A673 (cell line): Measurements from ENCODE around the gene STX1A. TPM values are rescaled to one million over a fixed set of nuclear protein-coding genes. Genes with fewer than 3 reads are reported as not detected.
A peak's percentile ranks its signal among the peaks of the same experiment; 100 is the strongest.

Experiments used
- BruUV-seq: library from RNA; stranded (reverse); fragments of 400-500 nt; replicated peaks from 2 replicates; lab custom pipeline; 2021; lab: Mats Ljungman, UMichigan
- CTCF ChIA-PET: fragments of 300-600 bp; sonication (Branson Sonifier 250); formaldehyde crosslinking; loops from one replicate; lab custom pipeline; 2022; ENCODE audit warnings: antibody characterized with exemption; lab: Charles Lee
- POLR2A ChIA-PET: fragments of 300-600 bp; sonication (Branson Sonifier 250); formaldehyde crosslinking; loops from one replicate; lab custom pipeline; 2022; ENCODE audit warnings: antibody characterized with exemption; ENCODE audit not compliant: low non-redundant PET; lab: Charles Lee
- DNase-seq: peaks from one replicate; pipeline ENCODE4 v3.0.0-alpha.2; 2015; ENCODE audit warnings: low spot score
- H3K27ac ChIP-seq: fragments of 200-600 bp; sonication (generic); 2 replicates; pipeline ENCODE4 v1.5.1; 2016; ENCODE audit warnings: mixed run types, low read depth, mild to moderate bottlenecking, mixed read lengths, antibody characterized with exemption, low read length; ENCODE audit not compliant: poor library complexity, severe bottlenecking
- H3K27me3 ChIP-seq: fragments of 200-600 bp; sonication (generic); replicated peaks from 2 replicates; pipeline ENCODE4 v1.6.1; 2017; ENCODE audit warnings: mixed run types, low read depth, mild to moderate bottlenecking, mixed read lengths, antibody characterized with exemption, low read length; ENCODE audit not compliant: insufficient read depth, poor library complexity
- H3K36me3 ChIP-seq: fragments of 200-600 bp; sonication (generic); 2 replicates; pipeline ENCODE4 v1.6.1; 2016; ENCODE audit warnings: mixed run types, mild to moderate bottlenecking, mixed read lengths, antibody characterized with exemption, low read length; ENCODE audit not compliant: insufficient read depth, poor library complexity, severe bottlenecking
- H3K4me1 ChIP-seq: fragments of 200-600 bp; sonication (generic); 2 replicates; pipeline ENCODE4 v1.6.1; 2017; ENCODE audit warnings: mixed run types, mild to moderate bottlenecking, mixed read lengths, antibody characterized with exemption, low read length; ENCODE audit not compliant: insufficient read depth, poor library complexity, severe bottlenecking
- H3K4me3 ChIP-seq: fragments of 200-600 bp; sonication (generic); 2 replicates; pipeline ENCODE4 v1.5.1; 2016; ENCODE audit warnings: low read depth, mixed run types, mild to moderate bottlenecking, mixed read lengths, low read length; ENCODE audit not compliant: poor library complexity, severe bottlenecking
- H3K9me3 ChIP-seq: fragments of 200-600 bp; sonication (generic); 2 replicates; pipeline ENCODE4 v1.6.1; 2016; ENCODE audit warnings: mixed run types, low read depth, mild to moderate bottlenecking, mixed read lengths, antibody characterized with exemption, low read length; ENCODE audit not compliant: poor library complexity, severe bottlenecking
- EZH2 ChIP-seq: fragments of 200-600 bp; sonication (generic); IDR thresholded peaks from 2 replicates; pipeline ENCODE4 v1.6.1; 2017; ENCODE audit warnings: borderline replicate concordance, low read depth, mild to moderate bottlenecking, mixed read lengths, antibody characterized with exemption, low read length; ENCODE audit not compliant: poor library complexity, severe bottlenecking
- intact Hi-C: fragments of 100-400 bp; cut with micrococcal nuclease; formaldehyde crosslinking; loops from one replicate; pipeline ENCODE4 v1.10.0; 2022; ENCODE audit not compliant: unreplicated experiment
- total RNA-seq: library from RNA; stranded (reverse); gene quantifications from 2 replicates; pipeline ENCODE4 v1.2.3, GENCODE V29; 2021
- TF ChIP-seq, protein P1 (sequence below): fragments of 300-800, 200-600 bp; sonication (generic); conservative IDR thresholded peaks from 2 replicates; pipeline ENCODE4 v1.5.1; 2017; ENCODE audit warnings: low read depth, mild to moderate bottlenecking, antibody characterized with exemption, low read length, moderate library complexity, mixed read lengths

Gene STX1A
- total RNA-seq, 1 experiment from 2014 or later, result 47.1 TPM

DNA sequence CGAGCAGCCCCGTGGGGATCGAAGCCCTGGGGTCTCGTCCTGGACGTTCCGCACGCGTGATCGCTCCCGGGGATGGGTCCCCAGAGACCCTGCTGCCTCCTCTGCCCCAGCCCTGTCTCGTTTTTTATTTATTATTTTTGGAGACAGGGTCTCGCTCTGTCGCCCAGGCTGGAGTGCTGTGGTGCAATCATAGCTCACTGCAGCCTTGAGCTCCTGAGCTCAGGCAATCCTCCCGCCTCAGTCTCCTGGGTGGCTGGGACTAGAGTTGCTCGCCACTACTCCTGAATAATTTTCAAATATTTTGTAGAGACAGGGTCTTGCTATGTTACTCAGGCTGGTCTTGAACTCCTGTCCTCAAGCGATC lies 319 bp upstream of the STX1A start:
- Histone ChIP-seq H3K4me3 (peak overlapping the region; percentile 99), H3K9me3 (no peaks in the 10 kb centered on the region), H3K27ac (no peak overlapping the region), H3K36me3 (no peaks in the 10 kb centered on the region), H3K4me1 (peaks cover 38% of the 10 kb centered on the region), H3K27me3 (no peaks in the 10 kb centered on the region)
- CTCF ChIA-PET, result interaction anchor here (1.0 kb wide), 1 partner anchor 15 kb away, joined by 3 read pairs; no protein-coding TSS in a partner anchor
- POLR2A ChIA-PET, result no interaction called here
- no TSS peak for BruUV-seq
- TF ChIP-seq EZH2, result no peak
- TF ChIP-seq, protein P1, sequence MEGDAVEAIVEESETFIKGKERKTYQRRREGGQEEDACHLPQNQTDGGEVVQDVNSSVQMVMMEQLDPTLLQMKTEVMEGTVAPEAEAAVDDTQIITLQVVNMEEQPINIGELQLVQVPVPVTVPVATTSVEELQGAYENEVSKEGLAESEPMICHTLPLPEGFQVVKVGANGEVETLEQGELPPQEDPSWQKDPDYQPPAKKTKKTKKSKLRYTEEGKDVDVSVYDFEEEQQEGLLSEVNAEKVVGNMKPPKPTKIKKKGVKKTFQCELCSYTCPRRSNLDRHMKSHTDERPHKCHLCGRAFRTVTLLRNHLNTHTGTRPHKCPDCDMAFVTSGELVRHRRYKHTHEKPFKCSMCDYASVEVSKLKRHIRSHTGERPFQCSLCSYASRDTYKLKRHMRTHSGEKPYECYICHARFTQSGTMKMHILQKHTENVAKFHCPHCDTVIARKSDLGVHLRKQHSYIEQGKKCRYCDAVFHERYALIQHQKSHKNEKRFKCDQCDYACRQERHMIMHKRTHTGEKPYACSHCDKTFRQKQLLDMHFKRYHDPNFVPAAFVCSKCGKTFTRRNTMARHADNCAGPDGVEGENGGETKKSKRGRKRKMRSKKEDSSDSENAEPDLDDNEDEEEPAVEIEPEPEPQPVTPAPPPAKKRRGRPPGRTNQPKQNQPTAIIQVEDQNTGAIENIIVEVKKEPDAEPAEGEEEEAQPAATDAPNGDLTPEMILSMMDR, result no peak
- intact Hi-C loops, result loop anchor here (1.0 to 5.0 kb wide), 4 partner anchors 15 to 52 kb away; partner anchors contain the start of genes ABHD11, BUD23, DNAJC30 and VPS37D
- no peak for DNase-seq

DNA sequence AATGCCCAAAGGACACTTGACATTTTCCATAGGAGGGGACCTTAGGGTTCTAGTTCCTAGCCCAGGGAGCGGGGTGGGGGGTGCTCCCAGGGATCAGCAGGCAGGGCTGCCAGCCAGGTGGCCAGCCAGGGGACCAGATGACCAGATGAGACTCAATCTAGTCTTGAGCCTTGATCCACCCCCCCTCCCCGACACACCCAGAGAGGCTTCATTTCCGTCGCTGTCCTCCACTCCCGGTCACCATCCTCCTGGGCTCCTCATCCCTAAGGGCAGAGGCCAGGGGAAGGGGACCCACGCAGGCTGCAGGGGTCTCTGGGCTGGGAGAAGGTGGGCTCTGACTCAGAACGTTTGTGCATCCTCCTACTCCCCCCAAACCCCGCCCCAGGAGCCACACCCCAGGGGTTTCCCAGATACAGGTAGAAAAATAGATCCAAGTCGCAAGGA lies 1.0 kb downstream of the STX1A start:
- no TSS peak for BruUV-seq
- TF ChIP-seq EZH2, result no peak
- TF ChIP-seq, protein P1, result no peak
- no peak for DNase-seq
- peaks cover 38% of the 10 kb centered on the region for H3K4me1 ChIP-seq
- peak overlapping the region; percentile 99 for H3K4me3 ChIP-seq
- no peaks in the 10 kb centered on the region for H3K27me3 ChIP-seq
- intact Hi-C loops, result loop anchor here (2.0 to 5.0 kb wide), 3 partner anchors 14 to 51 kb away; partner anchors contain the start of genes ABHD11 and VPS37D
- no peaks in the 10 kb centered on the region for H3K36me3 ChIP-seq
- POLR2A ChIA-PET, result interaction anchor here (0.6 kb wide), 1 partner anchor 89 kb away, joined by 4 read pairs; no protein-coding TSS in a partner anchor
- CTCF ChIA-PET, result no interaction called here
- peak overlapping the region; percentile 77 for H3K27ac ChIP-seq
- no peaks in the 10 kb centered on the region for H3K9me3 ChIP-seq

GRCh38 chr7:73717991-73718405 lies 1.5 kb downstream of the STX1A start:
- peak overlapping the region; percentile 77 for H3K27ac ChIP-seq
- no peak for TF ChIP-seq EZH2
- TF ChIP-seq, protein P1, result no peak
- CTCF ChIA-PET, result no interaction called here

More at GRCh38 chr7:73717991-73718405, 1.5 kb downstream of the STX1A start:
- Histone ChIP-seq H3K4me3 (peak overlapping the region; percentile 99), H3K27me3 (no peaks in the 10 kb centered on the region), H3K36me3 (no peaks in the 10 kb centered on the region), H3K9me3 (no peaks in the 10 kb centered on the region), H3K4me1 (peaks cover 38% of the 10 kb centered on the region)
- BruUV-seq, result no TSS peak
- peak; percentile 83 for DNase-seq
- POLR2A ChIA-PET, result interaction anchor here (0.6 kb wide), 1 partner anchor 89 kb away, joined by 4 read pairs; no protein-coding TSS in a partner anchor
- intact Hi-C loops, result loop anchor here (2.0 to 5.0 kb wide), 3 partner anchors 13 to 51 kb away; partner anchors contain the start of genes ABHD11 and VPS37D
